Lung (tissue), 12 donors: Measurements from ENCODE around the gene VGF. TPM values are rescaled to one million over a fixed set of nuclear protein-coding genes. Genes with fewer than 3 reads are reported as not detected.
A peak's percentile ranks its signal among the peaks of the same experiment; 100 is the strongest.

Source experiments
- ATAC-seq: fragments of 200-7000 bp; cut with Tn5 transposase; one replicate; pipeline ENCODE4 v1.9.1; 2020; ENCODE audit warnings: moderate number of reproducible peaks; ENCODE audit not compliant: insufficient read depth, low FRiP score
- DNase-seq, 3 donors: peaks; one replicate each; pipeline ENCODE4 v3.0.0-alpha.2; 2013 to 2017
- H3K27ac ChIP-seq, 2 donors: one replicate each; pipeline ENCODE4 v1.5.1; 2013; ENCODE audit warnings: mild to moderate bottlenecking in 2 of 2, moderate library complexity in 2 of 2, control low read depth in 1 of 2, inconsistent platforms in 1 of 2, low read depth in 1 of 2, low read length in 1 of 2
- H3K27me3 ChIP-seq, 3 donors: one replicate each; pipeline ENCODE4 v1.5.1; 2013; ENCODE audit warnings: low read length in 2 of 3; ENCODE audit not compliant: control insufficient read depth in 3 of 3, insufficient read depth in 3 of 3
- H3K36me3 ChIP-seq, 4 donors: one replicate each; pipeline ENCODE4 v1.5.1; 2013; ENCODE audit warnings: low read length in 4 of 4, mild to moderate bottlenecking in 1 of 4, moderate library complexity in 1 of 4; ENCODE audit not compliant: control insufficient read depth in 4 of 4, insufficient read depth in 4 of 4
- H3K4me1 ChIP-seq, 5 donors: one replicate each; pipeline ENCODE4 v1.5.1; 2013; ENCODE audit warnings: low read length in 5 of 5, mild to moderate bottlenecking in 2 of 5, moderate library complexity in 1 of 5; ENCODE audit not compliant: control insufficient read depth in 5 of 5, insufficient read depth in 5 of 5
- H3K4me3 ChIP-seq: one replicate; pipeline ENCODE4 v1.5.1; 2013; ENCODE audit warnings: mild to moderate bottlenecking, control low read depth, moderate library complexity
- H3K9ac ChIP-seq, 2 donors: one replicate each; pipeline ENCODE4 v1.5.1; 2013; ENCODE audit warnings: low read length in 2 of 2, control low read depth in 1 of 2; ENCODE audit not compliant: insufficient read depth in 1 of 2
- H3K9me3 ChIP-seq, 4 donors: one replicate each; pipeline ENCODE4 v1.5.1; 2013; ENCODE audit warnings: low read length in 3 of 4, mild to moderate bottlenecking in 1 of 4, moderate library complexity in 1 of 4; ENCODE audit not compliant: control insufficient read depth in 4 of 4, insufficient read depth in 3 of 4
- CTCF ChIP-seq: IDR thresholded peaks from 2 replicates; pipeline ENCODE4 v1.5.1; 2012; ENCODE audit warnings: mild to moderate bottlenecking; ENCODE audit errors: control extremely low read depth, extremely low read depth
- WGBS, 2 donors: extraction: QIAGEN DNeasy Blood & Tissue Kit; methylation state at CpG; one replicate each; pipeline ENCODE4 v1.1.7; 2013; 5-methylcytosine and 5-hydroxymethylcytosine counted together
- polyA plus RNA-seq, 2 donors: library from polyadenylated mRNA; stranded (reverse); fragments of 200-250 nt; gene quantifications; one replicate each; pipeline ENCODE4 v1.2.1, GENCODE V29; 2013
- total RNA-seq, 2 donors: library from RNA; depleted of rRNA in 1 of 2; stranded (reverse); fragments of >200 nt in 1 of 2; gene quantifications; one replicate each; pipeline ENCODE4 v1.2.1, GENCODE V29; 2014 to 2021
- donor health status: control.
- donor health status: control.
- donor health status: Bipolar disorder and iron deficiency.
- donor health status: healthy.
- donor health status: DM: yes; HTN: yes; CAD: no.

Gene VGF
- total and polyA plus RNA-seq, 4 donors, result 0.08 to 1.4 (median 0.42) TPM

GRCh38 chr7:101120315-101120714 is 45.1 kb downstream of the VGF start:
- no peak for TF ChIP-seq CTCF
- Histone ChIP-seq H3K27me3 (no peaks in the 10 kb centered on the region), H3K36me3 (no peaks in the 10 kb centered on the region), H3K9ac (no peak overlapping the region), H3K4me3 (no peak overlapping the region), H3K4me1 (peaks cover 2 to 20% (median 4%) of the 10 kb centered on the region in 5 donors), H3K27ac (no peak overlapping the region), H3K9me3 (no peaks in the 10 kb centered on the region)
- DNase-seq (no peak), ATAC-seq (no peak)
- WGBS, 2 donors, result 84 to 86% methylated on average over 4 of the region's 4 CpGs

- H3K27ac ChIP-seq, result no peak overlapping the region
Observed at GRCh38 chr7:101119876-101120275, 45.5 kb downstream of the VGF start.

GRCh38 chr7:101118856-101119255 is 46.5 kb downstream of the VGF start:
- TF ChIP-seq CTCF, result no peak
- DNase-seq, result no peak
- H3K27ac ChIP-seq, result no peak overlapping the region
- H3K36me3 ChIP-seq, result no peaks in the 10 kb centered on the region
- 89 to 90% methylated on average over 3 of the region's 3 CpGs for WGBS, 2 donors
- no peaks in the 10 kb centered on the region for H3K27me3 ChIP-seq
- no peak for ATAC-seq
- H3K4me3 ChIP-seq, result no peak overlapping the region
- no peak overlapping the region for H3K9ac ChIP-seq
- H3K9me3 ChIP-seq, result no peaks in the 10 kb centered on the region
- H3K4me1 ChIP-seq, result peaks cover 2 to 18% (median 4%) of the 10 kb centered on the region in 5 donors

More at GRCh38 chr7:101119876-101120275, 45.5 kb downstream of the VGF start:
- Histone ChIP-seq H3K9ac (no peak overlapping the region), H3K27me3 (no peaks in the 10 kb centered on the region), H3K9me3 (no peaks in the 10 kb centered on the region), H3K36me3 (no peaks in the 10 kb centered on the region), H3K4me3 (no peak overlapping the region), H3K4me1 (peaks cover 2 to 18% (median 4%) of the 10 kb centered on the region in 5 donors)
- no peak for TF ChIP-seq CTCF
- DNase-seq (no peak), ATAC-seq (no peak)
- WGBS, 2 donors, result 55 to 60% methylated on average over 10 of the region's 10 CpGs

- no peak overlapping the region for H3K4me3 ChIP-seq
- no peaks in the 10 kb centered on the region for H3K36me3 ChIP-seq
- H3K27me3 ChIP-seq, result no peaks in the 10 kb centered on the region
- H3K9ac ChIP-seq, result no peak overlapping the region
- TF ChIP-seq CTCF, result no peak
- no peaks in the 10 kb centered on the region for H3K9me3 ChIP-seq
- no peak for ATAC-seq
- DNase-seq, result no peak
- H3K4me1 ChIP-seq, result peaks cover 0 to 15% (median 2%) of the 10 kb centered on the region in 5 donors
- 69 to 81% methylated on average over 10 of the region's 10 CpGs for WGBS, 2 donors
- H3K27ac ChIP-seq, result peak overlapping the region; percentile 2 to 61
Observed at GRCh38 chr7:101116898-101117297, 48.5 kb downstream of the VGF start.
